HG02885 (cell line): ENCODE data around the gene TBC1D1.

Experiments
- ATAC-seq: cut with Tn5 transposase; IDR thresholded peaks from one replicate; pipeline ENCODE4 v1.9.1; 2021; ENCODE audit warnings: mild to moderate bottlenecking; ENCODE audit not compliant: unreplicated experiment, poor library complexity

The TBC1D1 gene

DNA sequence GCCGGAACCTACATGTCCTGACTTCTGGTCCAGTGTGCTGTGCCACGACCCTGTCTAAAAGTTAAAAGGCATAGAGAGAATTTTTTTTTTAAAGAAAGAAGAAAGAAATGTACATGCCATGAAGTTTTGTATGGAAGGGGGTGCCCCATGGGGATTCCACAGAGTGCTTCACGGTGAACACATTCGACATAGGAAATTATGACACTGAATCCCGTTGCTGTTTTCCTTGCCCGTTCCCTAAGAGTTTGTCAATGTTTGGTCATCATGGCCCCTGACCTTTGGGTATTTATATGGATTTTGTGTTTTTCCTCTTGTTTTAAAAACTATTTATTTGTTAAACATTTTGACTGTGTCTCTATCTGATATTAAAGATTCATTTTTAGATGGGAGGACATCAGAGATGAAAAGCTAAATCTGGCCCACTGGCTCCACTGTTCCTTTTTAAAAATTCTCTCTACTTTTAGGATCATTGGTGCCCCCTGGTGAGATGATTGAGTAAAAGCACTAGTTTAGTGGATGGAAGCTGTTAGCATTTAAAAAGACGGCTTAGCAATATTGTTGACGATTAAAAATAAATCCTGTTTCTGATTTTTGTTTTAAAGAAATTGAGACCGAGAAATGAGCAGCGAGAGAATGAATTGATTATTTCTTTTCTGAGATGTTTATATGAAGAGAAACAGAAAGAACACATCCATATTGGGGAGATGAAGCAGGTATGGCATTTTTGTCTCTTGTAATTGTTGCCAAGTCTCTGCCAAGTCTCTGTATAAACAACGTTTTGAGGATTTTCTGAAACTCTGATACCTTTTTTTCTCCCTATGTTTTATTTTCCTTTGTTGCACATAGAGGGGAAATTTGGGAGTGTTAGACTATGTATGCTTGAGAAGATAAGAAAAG is 144.3 kb downstream of the TBC1D1 start:
- ATAC-seq, result no peak

DNA sequence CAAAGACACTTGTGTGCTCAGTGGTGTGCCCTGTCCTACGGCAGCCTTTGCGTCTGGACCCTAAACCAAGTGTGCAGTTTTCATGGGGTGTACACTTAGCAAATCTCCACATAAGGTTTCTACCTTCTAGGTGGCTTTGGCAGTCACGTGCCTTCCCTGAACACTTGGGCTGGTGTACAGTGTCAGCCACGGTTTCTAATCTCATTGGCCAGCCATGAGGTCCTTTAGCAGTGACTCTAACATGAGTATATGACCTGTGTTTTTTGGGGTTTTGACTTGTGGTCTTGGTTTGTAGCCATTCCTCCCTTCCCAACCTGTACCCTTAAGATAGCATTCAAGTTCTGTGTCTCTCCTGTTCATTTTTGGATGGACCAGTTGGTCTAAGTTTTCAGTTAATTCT is 145.7 kb downstream of the TBC1D1 start:
- ATAC-seq, result no peak

DNA sequence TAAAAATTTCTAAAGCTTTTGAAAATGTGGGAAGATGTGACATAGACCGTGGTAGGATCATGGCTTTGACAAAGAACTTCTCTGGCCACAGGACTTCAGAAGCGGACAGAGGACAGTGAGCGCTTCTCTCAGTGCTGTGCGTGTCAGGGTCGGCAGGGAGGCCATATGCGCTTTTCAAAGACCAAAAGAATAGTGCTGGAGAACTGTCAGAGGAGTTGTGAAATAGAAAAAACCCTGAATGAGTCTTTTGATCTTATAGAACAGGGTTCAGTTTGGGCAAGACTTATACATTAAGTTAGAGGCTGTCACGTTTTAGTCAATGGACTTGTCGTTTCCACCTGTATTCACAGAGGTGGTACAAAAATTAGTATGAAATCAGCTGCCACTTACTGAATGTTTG is 146.7 kb downstream of the TBC1D1 start:
- no peak for ATAC-seq

DNA sequence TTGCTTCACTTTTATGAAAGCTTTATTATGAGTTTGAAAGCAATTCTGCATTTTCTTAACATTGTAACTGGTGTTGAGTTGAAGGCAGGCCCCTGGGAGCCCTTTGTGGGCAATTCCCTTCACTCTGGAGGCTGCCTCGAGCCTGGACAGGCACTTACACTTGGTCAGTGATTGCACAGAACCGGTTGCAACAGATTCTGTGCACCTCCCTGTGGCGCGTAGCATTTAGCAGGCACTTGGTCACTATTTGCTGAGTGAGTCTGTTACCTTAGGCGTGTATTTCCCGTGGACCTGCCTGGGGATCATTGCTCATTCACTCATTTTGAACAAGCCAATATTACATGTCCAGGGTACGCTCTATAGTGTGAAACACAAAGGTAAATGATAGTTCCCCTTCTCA is 149.7 kb downstream of the TBC1D1 start:
- no peak for ATAC-seq

DNA sequence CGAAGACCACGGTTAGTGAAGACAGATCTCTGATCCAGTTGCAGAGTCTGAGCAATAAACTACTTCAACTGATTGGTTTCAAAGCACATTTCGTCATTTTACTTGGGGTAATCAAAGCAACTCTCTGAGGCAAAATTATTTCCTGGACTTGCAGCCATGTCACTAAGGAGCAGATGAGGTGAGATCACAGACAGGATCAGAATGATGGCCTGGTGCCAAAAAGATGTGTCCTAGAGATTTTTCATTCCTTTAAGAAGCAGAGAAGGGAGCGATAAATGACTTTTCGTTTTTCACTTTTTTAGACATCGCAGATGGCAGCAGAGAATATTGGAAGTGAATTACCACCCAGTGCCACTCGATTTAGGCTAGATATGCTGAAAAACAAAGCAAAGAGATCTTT is 153.2 kb downstream of the TBC1D1 start:
- ATAC-seq, result no peak

DNA sequence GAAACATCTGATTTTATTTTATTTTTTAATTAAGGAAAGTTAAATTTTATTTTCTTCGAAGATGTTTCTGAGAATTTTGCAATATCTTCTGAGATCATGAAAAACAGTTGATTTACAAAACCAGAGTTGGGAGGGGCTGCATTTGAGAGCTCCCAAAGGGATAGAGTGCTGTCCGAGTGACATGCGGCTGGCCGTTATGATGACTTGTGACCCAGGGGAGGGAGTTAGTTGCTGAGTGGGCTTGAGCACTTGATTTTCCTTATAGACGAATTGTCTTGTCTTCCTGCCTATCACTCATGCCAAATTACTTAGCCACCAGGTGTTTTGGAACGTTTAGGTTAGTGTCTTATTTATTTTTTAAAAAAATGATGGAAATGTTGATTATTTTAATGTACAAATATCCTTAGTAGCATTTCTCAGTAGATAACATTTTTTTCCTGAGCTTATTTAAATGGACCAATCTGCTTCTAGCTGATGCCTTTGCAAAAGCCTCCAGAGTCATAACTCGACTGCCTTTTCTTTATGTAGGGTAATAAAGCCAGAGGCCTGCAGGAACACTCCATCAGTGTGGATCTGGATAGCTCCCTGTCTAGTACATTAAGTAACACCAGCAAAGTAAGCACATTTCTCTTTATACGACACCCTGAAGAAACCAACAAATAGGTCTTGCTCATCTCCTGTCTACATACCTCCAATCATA is 154.6 kb downstream of the TBC1D1 start:
- ATAC-seq, result no peak

DNA sequence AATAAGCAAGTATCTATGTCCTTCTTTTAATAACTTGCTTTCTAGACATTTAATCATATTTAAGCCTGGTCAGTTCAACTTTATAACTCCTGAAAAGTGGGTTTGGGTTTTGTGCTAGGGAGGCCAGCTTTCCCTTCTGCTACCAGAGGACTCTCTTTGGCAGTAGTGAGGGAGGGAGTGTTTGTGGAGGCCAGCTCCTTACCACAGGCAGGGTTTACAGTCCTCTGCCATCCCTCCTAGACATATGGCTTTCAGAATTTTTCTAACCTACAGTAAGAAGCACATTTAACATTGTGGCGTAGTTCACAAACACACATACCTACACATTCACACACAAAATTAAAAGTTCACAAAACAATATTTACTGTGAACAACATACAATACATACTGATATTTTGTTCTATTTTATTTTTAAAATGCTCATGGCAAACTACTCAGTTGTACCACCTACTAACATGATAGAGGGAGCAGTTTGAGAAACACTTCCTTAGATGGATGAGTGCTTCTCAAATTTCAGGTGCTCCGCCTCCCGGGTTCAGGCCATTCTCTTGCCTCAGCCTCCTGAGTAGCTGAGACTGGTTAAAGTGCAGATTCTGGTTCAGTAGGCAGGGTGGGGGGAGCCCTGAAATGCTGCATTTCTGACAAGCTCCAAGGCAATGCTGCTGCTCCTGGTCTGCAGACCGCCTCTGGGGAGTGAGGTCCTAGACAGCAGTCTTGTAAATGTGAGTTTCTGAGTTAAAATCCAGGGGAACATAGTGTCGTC is 156.0 kb downstream of the TBC1D1 start:
- ATAC-seq, result no peak

DNA sequence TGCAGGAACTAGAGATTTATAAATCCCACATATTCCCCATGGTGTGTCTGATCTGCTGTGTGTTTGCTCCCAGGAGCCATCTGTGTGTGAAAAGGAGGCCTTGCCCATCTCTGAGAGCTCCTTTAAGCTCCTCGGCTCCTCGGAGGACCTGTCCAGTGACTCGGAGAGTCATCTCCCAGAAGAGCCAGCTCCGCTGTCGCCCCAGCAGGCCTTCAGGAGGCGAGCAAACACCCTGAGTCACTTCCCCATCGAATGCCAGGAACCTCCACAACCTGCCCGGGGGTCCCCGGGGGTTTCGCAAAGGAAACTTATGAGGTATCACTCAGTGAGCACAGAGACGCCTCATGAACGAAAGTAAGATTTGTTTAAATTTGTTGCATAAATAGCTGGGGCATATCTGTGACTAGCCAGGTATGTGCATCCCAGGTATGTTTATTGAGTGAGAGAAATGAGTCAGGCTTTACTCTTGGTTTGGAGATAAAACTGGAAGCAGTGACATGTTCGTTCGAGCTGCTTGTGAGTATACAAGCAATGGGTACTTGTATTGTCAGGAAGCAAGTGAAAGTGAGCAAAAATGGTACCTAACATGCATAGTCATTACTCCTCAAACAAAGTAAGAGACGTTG is 158.8 kb downstream of the TBC1D1 start:
- ATAC-seq, result no peak

DNA sequence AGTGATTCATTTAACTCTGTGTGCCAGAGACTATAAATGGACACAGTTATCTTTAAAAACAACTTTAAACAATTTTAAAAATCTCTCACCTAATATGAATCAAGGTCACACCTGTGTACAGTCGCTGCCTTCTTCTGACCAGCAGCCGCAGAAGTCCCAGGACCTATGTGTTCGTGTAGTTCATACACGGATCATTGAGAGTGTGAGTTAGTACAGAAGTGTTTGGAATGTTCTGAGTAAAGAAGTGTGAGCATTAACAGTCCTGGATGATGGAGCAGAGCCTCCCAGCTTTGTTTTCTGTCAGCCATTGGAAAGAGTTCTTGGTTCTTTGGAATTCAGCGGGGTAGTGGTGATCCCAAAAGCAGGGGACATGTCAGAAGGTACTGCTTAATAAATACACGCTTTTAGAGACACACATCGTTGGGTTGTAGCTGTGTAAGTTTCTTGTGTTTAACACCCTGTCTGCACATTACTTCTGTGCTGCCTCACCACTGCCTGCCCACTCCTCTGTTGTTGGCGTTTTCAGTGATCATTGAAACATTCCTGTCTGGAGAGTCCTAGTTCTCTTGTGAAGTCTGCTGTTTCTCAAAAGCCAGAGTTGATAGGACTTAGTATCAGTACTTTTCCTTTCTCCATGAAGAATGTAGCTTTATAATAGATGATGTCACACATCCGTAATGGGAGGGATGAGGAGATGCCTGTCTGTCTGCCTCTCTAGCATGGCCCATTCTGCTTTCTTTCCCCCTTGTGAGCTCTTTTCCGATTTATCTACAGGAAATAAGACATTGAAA is 159.9 kb downstream of the TBC1D1 start:
- no peak for ATAC-seq

DNA sequence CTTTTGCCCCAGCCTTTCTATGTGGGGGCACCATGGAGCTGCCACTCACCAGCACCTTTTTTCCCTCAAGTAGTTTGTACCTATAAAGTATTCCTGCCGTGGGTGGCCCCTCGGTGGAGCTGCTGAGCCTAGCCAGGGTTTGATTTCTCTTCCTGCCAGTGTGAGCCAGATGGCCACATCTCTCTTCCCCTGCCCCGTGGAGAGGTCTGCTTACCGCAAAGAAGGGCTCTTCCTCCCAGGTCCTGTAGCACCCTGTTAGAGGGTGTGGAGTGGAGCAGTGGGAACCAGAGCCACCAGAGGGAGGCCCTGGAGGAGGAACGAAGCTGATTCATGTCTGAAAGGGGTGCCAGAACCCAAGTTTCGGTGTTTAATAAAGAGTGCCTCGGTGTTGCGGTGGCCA is 164.7 kb downstream of the TBC1D1 start:
- no peak for ATAC-seq

DNA sequence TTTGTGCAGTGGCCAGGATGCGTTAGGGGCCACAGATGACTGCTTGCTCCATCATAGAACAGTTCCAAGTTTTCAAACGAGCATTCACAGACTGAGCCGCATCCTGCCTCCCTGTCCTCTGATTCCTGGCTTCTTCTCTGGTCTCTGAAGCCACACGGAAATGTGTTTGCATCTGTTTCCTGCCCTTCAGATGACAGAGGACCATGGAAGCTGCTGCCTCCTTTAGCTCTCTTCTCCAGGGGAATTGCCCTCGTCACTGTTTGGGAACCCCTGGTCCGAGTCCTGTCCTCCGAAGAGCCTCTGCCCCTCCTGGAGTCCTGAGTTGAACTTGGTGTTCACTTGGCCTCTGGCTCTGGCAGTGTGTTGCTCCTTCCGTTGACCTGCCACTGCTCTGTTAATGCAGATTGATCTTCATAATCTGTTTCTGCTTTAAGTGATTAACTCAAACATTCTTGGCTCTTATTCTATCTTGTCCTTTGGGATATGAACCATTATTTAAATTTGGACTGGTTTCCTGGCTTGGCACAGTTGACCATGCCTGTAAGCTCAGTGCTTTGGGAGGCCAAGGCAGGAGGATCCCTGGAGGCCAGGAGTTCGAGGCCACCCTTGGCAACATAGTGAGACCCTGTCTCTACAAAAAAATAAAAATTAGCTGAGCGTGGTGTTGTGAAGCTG is 165.3 kb downstream of the TBC1D1 start:
- ATAC-seq, result no peak

DNA sequence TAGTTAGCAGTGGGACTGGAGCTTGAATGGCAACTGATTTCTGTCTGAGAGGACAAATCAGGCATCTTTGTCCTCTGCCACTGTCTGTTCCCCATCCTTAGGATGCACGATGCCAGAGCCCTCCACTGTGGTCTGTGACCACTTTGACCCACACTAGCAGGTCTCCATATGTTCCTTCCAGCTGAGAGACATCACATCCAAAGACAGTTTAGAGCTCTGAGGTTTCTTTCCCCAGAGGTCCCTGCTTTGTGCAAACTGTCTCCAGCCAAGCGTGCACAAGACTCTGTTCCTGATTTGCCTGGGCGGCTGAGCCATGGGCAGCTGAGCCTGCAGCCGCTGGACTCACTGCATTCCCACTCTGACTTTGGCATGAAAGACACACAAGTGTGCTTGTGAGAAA is 167.3 kb downstream of the TBC1D1 start:
- ATAC-seq, result no peak

DNA sequence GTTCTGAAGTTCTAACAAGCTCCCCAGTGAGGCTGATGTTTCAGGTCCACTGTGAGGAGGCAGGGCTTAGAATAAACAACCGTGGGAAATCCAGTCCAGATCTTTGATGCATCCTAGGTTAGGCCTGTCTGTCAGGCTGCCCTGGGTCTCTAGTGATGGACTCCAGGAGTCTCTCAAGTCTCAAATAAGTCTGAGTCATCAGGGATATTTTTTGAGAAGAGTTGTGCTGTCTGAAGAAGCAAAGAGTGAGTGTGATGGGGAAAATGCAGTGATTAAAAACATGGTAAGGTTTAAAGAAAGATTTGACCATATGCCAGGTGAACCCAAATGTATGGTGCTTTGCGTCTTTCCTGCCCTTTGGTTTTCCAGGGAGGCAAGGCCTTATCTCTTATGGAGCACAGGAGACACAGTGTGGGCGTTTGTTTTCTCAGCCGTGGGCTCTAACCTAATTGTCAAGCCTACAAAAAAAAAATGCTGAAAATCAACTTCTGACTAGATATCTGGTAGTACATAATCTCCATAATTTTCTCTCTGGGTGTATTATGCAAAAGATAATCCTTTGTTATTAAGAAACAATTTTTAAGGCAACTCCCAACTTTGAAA is 170.0 kb downstream of the TBC1D1 start:
- no peak for ATAC-seq

DNA sequence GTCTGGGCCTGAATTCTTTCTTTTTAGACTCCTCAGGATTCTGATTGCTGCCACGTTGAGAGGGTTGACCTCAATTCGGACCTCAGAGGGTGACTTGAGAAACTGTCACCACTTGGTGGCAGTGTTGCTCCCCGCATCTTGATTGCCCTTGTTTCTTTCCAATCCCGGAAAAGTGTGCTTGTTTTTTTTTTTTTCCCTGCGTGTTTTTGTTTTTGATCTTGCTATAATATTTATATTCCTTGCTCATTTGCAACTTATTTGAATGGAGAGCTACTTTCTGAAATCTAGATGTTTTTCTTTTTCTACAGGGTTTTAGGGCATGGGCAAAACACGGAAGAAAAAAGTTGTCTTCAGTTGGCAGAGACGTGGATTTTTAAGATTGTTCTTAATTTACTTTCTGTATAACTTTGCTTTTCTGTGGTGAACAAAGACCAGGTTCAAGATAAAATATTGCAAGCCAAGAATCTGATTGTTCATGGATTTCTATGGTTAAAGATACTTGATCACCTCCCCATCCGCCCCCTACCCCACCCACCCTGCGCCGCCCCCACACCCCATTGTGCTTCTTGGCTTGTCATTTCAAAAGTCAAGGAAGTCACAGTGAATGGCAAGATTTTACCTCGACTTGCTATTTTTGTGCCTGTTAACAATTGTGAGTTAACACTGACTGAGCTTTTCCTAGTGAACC is 171.3 kb downstream of the TBC1D1 start:
- ATAC-seq, result peak; percentile 76

DNA sequence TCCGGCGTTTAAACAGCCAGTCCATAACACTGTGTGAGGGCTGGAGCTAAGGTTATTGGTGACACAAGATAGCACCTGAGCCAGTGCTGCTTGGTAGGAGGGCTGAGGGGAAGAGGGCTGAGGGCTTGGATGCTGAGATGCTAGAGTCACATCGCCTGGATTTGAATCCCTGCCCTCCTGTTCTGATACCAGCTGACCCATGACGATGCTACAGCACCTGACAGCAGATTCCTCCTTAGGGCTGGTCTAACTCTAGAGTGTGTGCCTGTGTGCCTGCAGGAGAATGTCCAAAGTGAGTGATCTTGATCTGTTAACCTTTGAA is 171.9 kb downstream of the TBC1D1 start:
- no peak for ATAC-seq

DNA sequence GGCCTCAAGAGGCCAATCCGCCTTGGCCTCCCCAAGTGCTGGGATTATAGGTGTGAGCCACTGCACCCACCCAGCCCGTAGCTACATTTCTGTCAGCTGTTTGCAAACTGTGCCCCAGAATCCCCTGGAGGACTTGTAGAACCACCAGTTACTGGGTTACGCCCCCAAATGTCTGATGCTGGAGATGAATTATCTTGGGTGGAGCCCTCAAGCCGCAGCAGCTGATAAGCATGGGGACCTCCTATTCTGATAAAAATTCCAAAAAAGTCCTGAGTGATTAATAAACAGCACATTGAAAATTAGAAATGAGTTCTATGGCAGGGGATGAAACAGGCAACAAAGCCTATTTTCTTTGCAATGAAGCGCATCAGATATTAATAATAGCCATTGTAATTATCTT is 174.3 kb downstream of the TBC1D1 start:
- ATAC-seq, result no peak

DNA sequence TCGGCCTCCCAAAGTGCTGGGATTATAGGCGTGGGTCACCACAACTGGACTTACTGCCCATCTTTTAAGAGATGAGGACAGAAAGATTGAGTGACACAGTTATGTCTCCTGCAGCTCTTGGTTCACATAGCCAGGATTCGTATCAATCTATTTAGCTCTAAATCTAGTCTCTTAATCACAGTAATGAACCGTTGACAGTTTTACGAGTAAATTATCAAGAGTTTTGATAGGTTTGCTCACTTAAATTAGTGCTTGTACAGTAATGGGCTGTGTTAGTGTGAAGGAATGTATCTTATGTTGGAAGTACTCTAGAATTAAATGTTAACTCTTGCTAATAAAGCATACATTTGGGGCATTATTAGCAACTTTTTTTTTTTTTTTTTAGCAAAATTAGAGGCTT is 175.0 kb downstream of the TBC1D1 start:
- ATAC-seq, result no peak

DNA sequence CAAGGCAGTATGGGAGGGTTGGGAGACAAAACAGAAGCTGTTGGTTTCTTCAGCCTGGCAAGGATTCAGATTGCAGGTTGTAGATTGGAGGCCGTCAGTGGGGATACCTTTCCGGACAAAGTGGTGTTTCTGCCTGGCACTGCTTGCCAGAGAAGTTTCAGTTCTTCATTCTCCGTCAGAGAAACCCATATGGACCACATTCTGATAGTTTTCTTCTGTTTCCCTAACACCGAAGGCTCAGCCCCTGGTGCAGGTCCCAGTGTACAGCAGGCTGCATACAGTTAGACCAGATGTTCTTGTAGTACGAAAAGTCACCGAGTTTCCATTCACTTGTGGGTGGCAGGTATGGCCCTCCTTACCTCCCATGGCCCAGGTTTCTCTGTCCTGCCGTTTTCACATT is 176.6 kb downstream of the TBC1D1 start:
- ATAC-seq, result no peak

DNA sequence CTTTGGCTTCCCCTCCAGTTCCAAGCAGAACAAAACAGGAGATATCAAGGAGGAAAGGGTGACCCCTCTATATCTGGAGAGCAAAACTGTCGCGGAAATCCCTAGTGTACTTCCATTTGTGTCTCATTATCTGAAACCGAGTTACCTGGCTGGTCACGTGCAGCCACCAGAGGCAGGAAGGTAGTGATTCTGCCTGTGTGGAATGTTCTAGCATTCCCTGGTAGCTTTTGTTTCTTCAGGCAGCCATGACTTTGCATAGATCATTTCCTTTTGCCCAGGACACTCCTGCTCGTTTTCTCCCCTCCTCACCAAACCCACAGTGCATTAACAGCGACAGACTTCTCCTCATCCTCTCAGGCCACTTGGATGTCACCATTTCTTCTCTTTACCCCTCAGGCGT is 177.2 kb downstream of the TBC1D1 start:
- no peak for ATAC-seq
